ENCODE results near the gene SPRED3.

- TF ChIP-seq CTCF (IDR thresholded peaks at IDR 0.05) (no peak), EZH2 (IDR thresholded peaks at IDR 0.05; ENCODE audit: borderline replicate concordance, insufficient read depth, low read depth, low read length, poor library complexity, severe bottlenecking) (no peak)
These were observed 21.5 kb upstream of the SPRED3 start for GRCh38 chr19:38367041-38367440.

All from B cell (primary cell).